CD14-positive monocyte (primary cell): Measurements from ENCODE around the gene HS6ST1. TPM values are rescaled to one million over a fixed set of nuclear protein-coding genes. Genes with fewer than 3 reads are reported as not detected.

ENCODE experiments used
- DNase-seq, 3 donors: peaks; one replicate each; pipeline ENCODE4 v3.0.0-alpha.2; 2011 to 2022
- H2AFZ ChIP-seq: 2 replicates; pipeline ENCODE4 v1.6.0; 2012; ENCODE audit warnings: mild to moderate bottlenecking, low read depth, low read length, inconsistent platforms; ENCODE audit not compliant: insufficient read depth, poor library complexity, severe bottlenecking
- H3K27ac ChIP-seq, 2 donors: 1 replicate in 1 of 2; 2 replicates in 1 of 2; pipeline ENCODE4 v1.5.1; 2012 to 2013; ENCODE audit warnings: low read length in 2 of 2, control low read depth in 1 of 2, inconsistent platforms in 1 of 2, low read depth in 1 of 2, mild to moderate bottlenecking in 1 of 2
- H3K27me3 ChIP-seq, 2 donors: one replicate each; pipeline versions ENCODE4 v1.6.0 to v1.6.1; 2011 to 2013; ENCODE audit warnings: low read length in 2 of 2; ENCODE audit not compliant: control insufficient read depth in 2 of 2, insufficient read depth in 2 of 2
- H3K36me3 ChIP-seq, 2 donors: replicated peaks in 1 of 2; 1 replicate in 1 of 2; 2 replicates in 1 of 2; pipeline versions ENCODE4 v1.5.1 to v1.6.1; 2012 to 2013; ENCODE audit warnings: low read length in 2 of 2, control low read depth in 1 of 2, inconsistent platforms in 1 of 2, mild to moderate bottlenecking in 1 of 2; ENCODE audit not compliant: insufficient read depth in 2 of 2, control insufficient read depth in 1 of 2
- H3K4me1 ChIP-seq, 2 donors: 1 replicate in 1 of 2; 2 replicates in 1 of 2; pipeline versions ENCODE4 v1.5.1 to v1.6.1; 2012 to 2013; ENCODE audit warnings: low read length in 2 of 2, control low read depth in 1 of 2, inconsistent platforms in 1 of 2, mild to moderate bottlenecking in 1 of 2, moderate library complexity in 1 of 2; ENCODE audit not compliant: insufficient read depth in 2 of 2, control insufficient read depth in 1 of 2
- H3K4me2 ChIP-seq: replicated peaks from 2 replicates; pipeline ENCODE3; 2012; ENCODE audit warnings: low read length, moderate library complexity, mild to moderate bottlenecking; ENCODE audit not compliant: poor library complexity, severe bottlenecking; ENCODE audit errors: extremely low read depth
- H3K4me3 ChIP-seq, 3 experiments: fragments of 200-600 bp in 1 of 3; sonication (generic) in 1 of 3; replicated peaks in 1 of 3; 1 replicate in 2 of 3; 2 replicates in 1 of 3; pipeline ENCODE4 v1.5.1; 2011 to 2013; ENCODE audit warnings: low read length in 3 of 3, mild to moderate bottlenecking in 3 of 3, control low read depth in 2 of 3, low read depth in 2 of 3, inconsistent platforms in 1 of 3, moderate library complexity in 1 of 3
- H3K79me2 ChIP-seq: 2 replicates; pipeline ENCODE4 v1.6.0; 2012; ENCODE audit warnings: mild to moderate bottlenecking, control low read depth, inconsistent platforms, low read length, moderate library complexity; ENCODE audit not compliant: insufficient read depth
- H3K9ac ChIP-seq: 2 replicates; pipeline ENCODE4 v1.6.0; 2017; ENCODE audit warnings: low read length, mild to moderate bottlenecking; ENCODE audit not compliant: insufficient read depth, poor library complexity, severe bottlenecking
- H3K9me3 ChIP-seq, 2 donors: replicated peaks in 1 of 2; 1 replicate in 1 of 2; 2 replicates in 1 of 2; pipeline versions ENCODE4 v1.5.1 to v1.6.1; 2012 to 2013; ENCODE audit warnings: low read length in 2 of 2, control low read depth in 1 of 2; ENCODE audit not compliant: control insufficient read depth in 1 of 2, insufficient read depth in 1 of 2
- H4K20me1 ChIP-seq: 2 replicates; pipeline ENCODE4 v1.6.0; 2012; ENCODE audit warnings: mild to moderate bottlenecking, low read length, control low read depth, moderate library complexity; ENCODE audit not compliant: insufficient read depth
- H3K27ac Mint-ChIP-seq, 7 donors: one replicate each; pipeline ENCODE4 v1.8.0; 2020; ENCODE audit warnings: mild to moderate bottlenecking in 7 of 7, mixed read lengths in 7 of 7, moderate library complexity in 6 of 7, inconsistent platforms in 2 of 7
- H3K27me3 Mint-ChIP-seq, 3 donors: one replicate each; pipeline ENCODE4 v1.8.0; 2021 to 2022; ENCODE audit warnings: low read depth in 3 of 3, mild to moderate bottlenecking in 3 of 3, mixed read lengths in 3 of 3, moderate library complexity in 3 of 3, inconsistent platforms in 1 of 3
- H3K36me3 Mint-ChIP-seq, 2 donors: one replicate each; pipeline ENCODE4 v1.8.0; 2020; ENCODE audit warnings: mixed read lengths in 2 of 2, inconsistent platforms in 1 of 2, mild to moderate bottlenecking in 1 of 2
- H3K4me1 Mint-ChIP-seq: one replicate; pipeline ENCODE4 v1.8.0; 2020; ENCODE audit warnings: mild to moderate bottlenecking, mixed read lengths
- H3K4me3 Mint-ChIP-seq, 2 donors: one replicate each; pipeline ENCODE4 v1.8.0; 2020; ENCODE audit warnings: mild to moderate bottlenecking in 2 of 2, mixed read lengths in 2 of 2, moderate library complexity in 1 of 2
- H3K9me3 Mint-ChIP-seq, 7 donors: one replicate each; pipeline ENCODE4 v1.8.0; 2020 to 2022; ENCODE audit warnings: mixed read lengths in 7 of 7, mild to moderate bottlenecking in 6 of 7, moderate library complexity in 6 of 7, inconsistent platforms in 2 of 7
- WGBS: methylation state at CpG from one replicate; pipeline ENCODE4 v1.1.5; 2013; ENCODE audit warnings: missing lambda C conversion rate; ENCODE audit not compliant: insufficient coverage; 5-methylcytosine and 5-hydroxymethylcytosine counted together
- intact Hi-C, 2 donors: fragments of 100-400 bp; cut with micrococcal nuclease; formaldehyde crosslinking; loops; one replicate each; pipeline versions ENCODE4 v1.15.0 to v1.15.1; 2023
- polyA plus RNA-seq, 3 donors: library from polyadenylated mRNA; depleted of rRNA in 1 of 3; unstranded in 2 of 3; stranded (reverse) in 1 of 3; fragments of 300-500 nt in 2 of 3; fragments of >200 nt in 1 of 3; fragmentation: Illumina TruSeq in 2 of 3; gene quantifications; 1 replicate in 2 of 3; 2 replicates in 1 of 3; pipeline ENCODE4 v1.2.3, GENCODE V29; 2012 to 2021
- TF ChIP-seq, protein P1 (sequence below): fragments of 200-600 bp; IDR thresholded peaks from one replicate; pipeline ENCODE4 v1.8.0; 2022; ENCODE audit warnings: antibody characterized with exemption, mild to moderate bottlenecking

The HS6ST1 gene
- polyA plus RNA-seq, 3 donors: 2.9 to 5.4 (median 4.0) TPM

DNA sequence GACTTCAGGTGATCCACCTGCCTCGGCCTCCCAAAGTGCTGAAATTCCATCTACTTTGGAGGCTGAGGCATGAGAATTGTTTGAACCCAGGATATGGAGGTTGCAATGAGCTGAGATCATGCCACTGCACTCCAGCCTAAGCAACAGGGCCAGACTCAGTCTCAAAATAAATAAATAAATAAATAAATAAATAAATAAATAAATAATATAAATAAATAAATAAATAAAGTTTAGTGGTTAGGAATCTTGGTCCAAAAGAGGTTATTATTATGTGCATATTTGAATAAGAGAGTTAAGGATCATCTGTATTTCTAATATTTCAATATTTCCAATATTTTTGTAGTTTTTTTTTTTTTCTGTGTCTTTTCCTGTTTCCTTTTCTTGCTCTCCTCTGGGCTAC is 90.8 kb downstream of the HS6ST1 start:
- peaks cover 10% of the 10 kb centered on the region for H3K4me1 Mint-ChIP-seq
- Histone ChIP-seq H3K79me2 (no peaks in the 10 kb centered on the region), H3K27me3 (peaks cover 0 to 11% of the 10 kb centered on the region in 2 donors), H2AFZ (no peak overlapping the region), H4K20me1 (no peaks in the 10 kb centered on the region), H3K27ac (no peak overlapping the region), H3K4me2 (no peak overlapping the region), H3K9ac (no peak overlapping the region), H3K9me3 (no peaks in the 10 kb centered on the region), H3K4me3 (no peak overlapping the region), H3K4me1 (peaks cover 4 to 7% of the 10 kb centered on the region in 2 donors), H3K36me3 (no peaks in the 10 kb centered on the region)
- H3K4me3 Mint-ChIP-seq: no peak overlapping the region
- intact Hi-C loops: no loop called here
- H3K36me3 Mint-ChIP-seq: no peaks in the 10 kb centered on the region
- peaks cover 10 to 20% (median 12%) of the 10 kb centered on the region in 3 donors for H3K27me3 Mint-ChIP-seq
- WGBS: 100% methylated on average over 1 of the region's 1 CpG
- no peak for DNase-seq
- TF ChIP-seq, protein P1, sequence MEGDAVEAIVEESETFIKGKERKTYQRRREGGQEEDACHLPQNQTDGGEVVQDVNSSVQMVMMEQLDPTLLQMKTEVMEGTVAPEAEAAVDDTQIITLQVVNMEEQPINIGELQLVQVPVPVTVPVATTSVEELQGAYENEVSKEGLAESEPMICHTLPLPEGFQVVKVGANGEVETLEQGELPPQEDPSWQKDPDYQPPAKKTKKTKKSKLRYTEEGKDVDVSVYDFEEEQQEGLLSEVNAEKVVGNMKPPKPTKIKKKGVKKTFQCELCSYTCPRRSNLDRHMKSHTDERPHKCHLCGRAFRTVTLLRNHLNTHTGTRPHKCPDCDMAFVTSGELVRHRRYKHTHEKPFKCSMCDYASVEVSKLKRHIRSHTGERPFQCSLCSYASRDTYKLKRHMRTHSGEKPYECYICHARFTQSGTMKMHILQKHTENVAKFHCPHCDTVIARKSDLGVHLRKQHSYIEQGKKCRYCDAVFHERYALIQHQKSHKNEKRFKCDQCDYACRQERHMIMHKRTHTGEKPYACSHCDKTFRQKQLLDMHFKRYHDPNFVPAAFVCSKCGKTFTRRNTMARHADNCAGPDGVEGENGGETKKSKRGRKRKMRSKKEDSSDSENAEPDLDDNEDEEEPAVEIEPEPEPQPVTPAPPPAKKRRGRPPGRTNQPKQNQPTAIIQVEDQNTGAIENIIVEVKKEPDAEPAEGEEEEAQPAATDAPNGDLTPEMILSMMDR: no peak
- H3K27ac Mint-ChIP-seq: peak overlapping the region in 1 of 7 donors; percentile 41
- peaks cover 0 to 7% (median 2%) of the 10 kb centered on the region in 7 donors for H3K9me3 Mint-ChIP-seq

DNA sequence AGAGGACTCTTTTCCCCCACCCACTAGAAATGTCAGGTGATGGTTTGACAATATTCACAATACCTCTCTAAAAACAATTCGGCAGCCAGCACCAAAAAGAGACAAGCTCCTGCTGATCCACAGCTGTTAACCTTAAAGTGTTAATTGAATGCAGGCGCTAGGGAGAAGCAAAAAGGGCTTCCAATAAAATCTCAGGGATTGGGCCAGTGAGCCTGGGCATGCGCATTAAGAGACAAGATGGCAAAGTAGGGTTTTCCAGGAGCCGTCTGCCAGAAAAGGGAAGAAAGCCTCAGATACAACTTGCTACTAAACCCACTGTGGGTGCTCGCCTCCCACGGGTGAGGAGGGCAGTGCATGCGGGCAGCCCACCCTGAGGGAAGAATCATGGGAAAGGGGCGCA is 98.8 kb downstream of the HS6ST1 start:
- Histone ChIP-seq H3K9me3 (no peaks in the 10 kb centered on the region), H3K36me3 (no peaks in the 10 kb centered on the region), H4K20me1 (no peaks in the 10 kb centered on the region), H2AFZ (no peak overlapping the region), H3K4me3 (no peak overlapping the region), H3K4me1 (peaks cover 6 to 13% of the 10 kb centered on the region in 2 donors), H3K27me3 (no peaks in the 10 kb centered on the region), H3K27ac (no peak overlapping the region), H3K79me2 (no peaks in the 10 kb centered on the region), H3K9ac (no peak overlapping the region), H3K4me2 (no peak overlapping the region)
- H3K4me1 Mint-ChIP-seq: peaks cover 16% of the 10 kb centered on the region
- no peak overlapping the region for H3K4me3 Mint-ChIP-seq
- H3K27ac Mint-ChIP-seq: peak overlapping the region in 1 of 7 donors; percentile 35
- H3K36me3 Mint-ChIP-seq: no peaks in the 10 kb centered on the region
- WGBS: 73% methylated on average over 3 of the region's 8 CpGs
- TF ChIP-seq, protein P1: no peak
- H3K27me3 Mint-ChIP-seq: peaks cover 0 to 4% (median 2%) of the 10 kb centered on the region in 3 donors
- no peak for DNase-seq
- intact Hi-C loops: no loop called here
- peaks cover 3 to 4% (median 3%) of the 10 kb centered on the region in 7 donors for H3K9me3 Mint-ChIP-seq
